GM23338 (cell line): Measurements from ENCODE around the gene CCSER2. TPM values are rescaled to one million over a fixed set of nuclear protein-coding genes. Genes with fewer than 3 reads are reported as not detected.

Experiments
- ATAC-seq: fragments of 200-7000 bp; cut with Tn5 transposase; 3 replicates; pipeline ENCODE4 v1.9.1; 2020
- DNase-seq: peaks from one replicate; pipeline ENCODE4 v3.0.0-alpha.2; 2015; ENCODE audit warnings: low spot score
- H2AFZ ChIP-seq: fragments of 200-600 bp; sonication (generic); 2 replicates; pipeline ENCODE4 v1.8.0; 2016; ENCODE audit warnings: antibody characterized with exemption, mild to moderate bottlenecking, moderate library complexity
- H3F3A ChIP-seq: fragments of 200-600 bp; sonication (generic); replicated peaks from 2 replicates; pipeline ENCODE4 v1.8.0; 2017; ENCODE audit warnings: antibody characterized with exemption, mixed run types, low read depth
- H3K27ac ChIP-seq: fragments of 200-600 bp; sonication (generic); 2 replicates; pipeline ENCODE4 v1.6.1; 2016; ENCODE audit warnings: low read depth
- H3K27me3 ChIP-seq: fragments of 200-600 bp; sonication (generic); 2 replicates; pipeline ENCODE4 v1.8.0; 2016; ENCODE audit warnings: mild to moderate bottlenecking, mixed run types, moderate library complexity; ENCODE audit not compliant: insufficient read depth
- H3K36me3 ChIP-seq: fragments of 200-600 bp; sonication (generic); 2 replicates; pipeline ENCODE4 v1.8.0; 2016; ENCODE audit warnings: mild to moderate bottlenecking; ENCODE audit not compliant: insufficient read depth
- H3K4me1 ChIP-seq: fragments of 200-600 bp; sonication (generic); 2 replicates; pipeline ENCODE4 v1.8.0; 2016; ENCODE audit warnings: mild to moderate bottlenecking, moderate library complexity; ENCODE audit not compliant: insufficient read depth
- H3K4me2 ChIP-seq: fragments of 200-600 bp; sonication (generic); 2 replicates; pipeline ENCODE4 v1.7.1; 2017; ENCODE audit warnings: mixed run types
- H3K4me3 ChIP-seq: fragments of 200-600 bp; sonication (generic); 2 replicates; pipeline ENCODE4 v1.6.1; 2016; ENCODE audit warnings: mixed run types
- H3K79me2 ChIP-seq: fragments of 200-600 bp; sonication (generic); replicated peaks from 2 replicates; pipeline ENCODE4 v1.8.0; 2017; ENCODE audit warnings: mild to moderate bottlenecking; ENCODE audit not compliant: insufficient read depth
- H3K9me2 ChIP-seq: fragments of 200-600 bp; sonication (generic); 2 replicates; pipeline ENCODE4 v1.8.0; 2017; ENCODE audit not compliant: insufficient read depth
- H4K20me1 ChIP-seq: fragments of 200-600 bp; sonication (generic); replicated peaks from 2 replicates; pipeline ENCODE4 v1.8.0; 2017; ENCODE audit warnings: mild to moderate bottlenecking; ENCODE audit not compliant: insufficient read depth
- H3K27ac Mint-ChIP-seq: 2 replicates; pipeline ENCODE4 v1.8.0; 2020; ENCODE audit warnings: inconsistent platforms, mild to moderate bottlenecking, moderate library complexity, mixed read lengths
- H3K27me3 Mint-ChIP-seq: 3 replicates; pipeline ENCODE4 v1.8.0; 2022; ENCODE audit warnings: low read depth, mild to moderate bottlenecking, moderate library complexity, mixed read lengths, inconsistent platforms; ENCODE audit not compliant: insufficient read depth, poor library complexity
- H3K36me3 Mint-ChIP-seq: 3 replicates; pipeline ENCODE4 v1.8.0; 2021; ENCODE audit warnings: low read depth, mild to moderate bottlenecking, inconsistent platforms, moderate library complexity, mixed read lengths
- H3K4me1 Mint-ChIP-seq: 3 replicates; pipeline ENCODE4 v1.8.0; 2020; ENCODE audit warnings: mild to moderate bottlenecking, inconsistent platforms, mixed read lengths
- H3K4me3 Mint-ChIP-seq: 3 replicates; pipeline ENCODE4 v1.8.0; 2021; ENCODE audit warnings: moderate library complexity, mild to moderate bottlenecking, inconsistent platforms, mixed read lengths
- H3K9me3 Mint-ChIP-seq: 3 replicates; pipeline ENCODE4 v1.8.0; 2020; ENCODE audit warnings: moderate library complexity, mild to moderate bottlenecking, inconsistent platforms, mixed read lengths
- CREB1 ChIP-seq: fragments of 250-450 bp; sonication (Bioruptor Pico); IDR thresholded peaks from 2 replicates; pipeline ENCODE4 v1.5.0; 2020; ENCODE audit warnings: low read depth, mild to moderate bottlenecking, moderate library complexity
- EZH2phosphoT487 ChIP-seq: fragments of 200-600 bp; sonication (generic); IDR thresholded peaks from one replicate; pipeline ENCODE4 v1.8.1; 2018; ENCODE audit warnings: antibody characterized with exemption; ENCODE audit not compliant: unreplicated experiment
- JUNB ChIP-seq: IDR thresholded peaks from one replicate; pipeline ENCODE4 v1.6.1; 2016; ENCODE audit warnings: antibody characterized with exemption; ENCODE audit not compliant: unreplicated experiment
- POLR2AphosphoS5 ChIP-seq: IDR thresholded peaks from 2 replicates; pipeline ENCODE4 v1.6.1; 2016; ENCODE audit warnings: antibody characterized with exemption, low read depth
- REST ChIP-seq: IDR thresholded peaks from one replicate; pipeline ENCODE4 v1.6.1; 2018; ENCODE audit warnings: antibody characterized with exemption; ENCODE audit not compliant: unreplicated experiment
- STAT1 ChIP-seq: IDR thresholded peaks from one replicate; pipeline ENCODE4 v1.6.1; 2016; ENCODE audit warnings: antibody characterized with exemption; ENCODE audit not compliant: unreplicated experiment
- ZNF114 ChIP-seq: fragments of 250-450 bp; sonication (Bioruptor Pico); IDR thresholded peaks from 2 replicates; pipeline ENCODE4 v1.5.0; 2020; ENCODE audit warnings: mild to moderate bottlenecking, moderate library complexity
- ZNF331 ChIP-seq: fragments of 250-450 bp; sonication (Bioruptor Pico); IDR thresholded peaks from 2 replicates; pipeline ENCODE4 v1.5.0; 2020; ENCODE audit warnings: low read depth, mild to moderate bottlenecking, moderate library complexity
- ZNF462 ChIP-seq: fragments of 250-450 bp; sonication (Bioruptor Pico); IDR thresholded peaks from 2 replicates; pipeline ENCODE4 v1.5.0; 2020; ENCODE audit warnings: mild to moderate bottlenecking, moderate library complexity
- polyA plus RNA-seq: library from polyadenylated mRNA; unstranded; fragments of >200 nt; fragmentation: Nextera tagmentation; extraction: Ambion mirVana; gene quantifications from 2 replicates; pipeline ENCODE4 v1.2.1, GENCODE V29; 2016
- total RNA-seq: library from RNA; depleted of rRNA; stranded (reverse); fragments of >200 nt; shearing (Covaris generic); gene quantifications from 2 replicates; pipeline ENCODE4 v1.2.3, GENCODE V29; 2014

CCSER2 gene
- total and polyA plus RNA-seq, 2 experiments from 2014 or later, result 30.6 to 37.2 TPM

- Histone ChIP-seq H3K27me3 (no peaks in the 10 kb centered on the region), H3K4me2 (no peak overlapping the region), H3K27ac (no peak overlapping the region), H3K4me3 (no peak overlapping the region), H2AFZ (no peak overlapping the region), H3F3A (0 out of 2 replicates have a peak, but pooled peaks cover 10% of the 10 kb centered on the region), H3K9me2 (peaks cover 6% of the 10 kb centered on the region; the same call in 1 of the 2 replicates), H3K4me1 (peaks cover 18% of the 10 kb centered on the region), H3K36me3 (no peaks in the 10 kb centered on the region), H4K20me1 (no peaks in the 10 kb centered on the region), H3K79me2 (no peaks in the 10 kb centered on the region)
- peak; percentile 89 for DNase-seq
- Mint-ChIP-seq H3K36me3 (no peaks in the 10 kb centered on the region), H3K4me1 (peaks cover 16% of the 10 kb centered on the region), H3K9me3 (no peaks in the 10 kb centered on the region), H3K27ac (no peak overlapping the region), H3K4me3 (no peak overlapping the region), H3K27me3 (peaks cover 6% of the 10 kb centered on the region)
- TF ChIP-seq POLR2AphosphoS5 (no peak), ZNF331 (0 out of 2 replicates have a peak, but pooled peaks have one; percentile 17), REST (peak; percentile 97), CREB1 (CRISPR knock-in tag) (peak; percentile 18; the same call in 1 of the 2 replicates), JUNB (no peak), ZNF114 (CRISPR knock-in tag) (peak; percentile 52; the same call in 1 of the 2 replicates), ZNF462 (CRISPR knock-in tag) (no peak), EZH2phosphoT487 (no peak), STAT1 (no peak)
- peak; percentile 92 for ATAC-seq
Observed at GRCh38 chr10:84291384-84291783, 37.0 kb upstream of the CCSER2 start.
